ENCODE results near the gene RNF144A.

The RNF144A gene

DNA sequence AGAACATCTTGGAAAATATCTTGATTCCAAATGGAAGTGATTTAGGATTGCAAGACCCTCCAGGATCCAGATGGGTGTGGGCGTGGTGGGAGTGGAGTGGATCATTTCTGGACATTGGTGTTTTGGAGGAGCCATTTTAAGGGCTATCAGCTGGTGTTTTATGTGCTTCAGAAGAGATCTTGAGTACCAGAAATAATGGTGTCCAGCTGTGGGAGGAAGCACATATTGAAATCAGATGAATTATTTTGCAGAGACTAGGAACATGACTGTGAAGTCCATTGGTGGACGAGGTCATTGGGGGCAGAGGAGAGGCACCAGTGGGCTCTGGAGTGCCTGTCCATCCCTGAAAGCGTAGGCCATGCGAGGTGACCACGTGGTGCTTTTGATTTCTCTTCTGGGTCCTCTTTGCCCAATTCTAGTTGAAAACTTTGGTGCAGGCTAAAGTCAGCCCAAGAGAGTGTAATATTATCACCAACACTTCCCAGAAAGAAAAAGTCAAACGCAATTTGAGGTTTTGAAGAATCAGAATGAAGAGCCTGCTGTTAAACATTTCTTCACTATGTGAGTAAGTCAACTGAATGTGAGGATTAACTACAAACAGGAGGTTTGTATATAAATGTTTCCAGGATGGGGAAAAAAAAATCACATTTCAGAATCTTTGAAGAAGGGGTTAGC lies 31.6 kb downstream of the RNF144A start:
- DNase-seq (ENCODE audit: low read depth) = no peak

DNA sequence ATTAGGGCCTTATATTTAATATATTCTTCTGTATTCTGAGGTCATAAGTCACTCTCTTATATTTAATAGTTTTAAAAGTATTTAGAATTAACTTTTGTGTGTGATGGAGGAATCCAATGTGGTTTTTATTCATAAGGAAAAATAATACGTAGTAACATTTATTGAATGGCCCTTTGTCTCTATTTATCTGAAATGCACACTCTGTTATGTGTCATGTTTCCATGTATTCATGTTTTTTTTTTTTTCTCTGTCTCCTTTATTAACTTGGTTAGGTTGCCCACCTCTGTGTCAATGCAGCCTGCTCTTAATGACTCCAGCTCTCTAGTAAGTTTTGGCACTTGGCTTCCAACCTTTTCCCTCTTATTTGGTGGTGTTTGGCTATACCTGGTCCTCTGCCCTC lies 33.8 kb downstream of the RNF144A start:
- DNase-seq (ENCODE audit: low read depth) = no peak

DNA sequence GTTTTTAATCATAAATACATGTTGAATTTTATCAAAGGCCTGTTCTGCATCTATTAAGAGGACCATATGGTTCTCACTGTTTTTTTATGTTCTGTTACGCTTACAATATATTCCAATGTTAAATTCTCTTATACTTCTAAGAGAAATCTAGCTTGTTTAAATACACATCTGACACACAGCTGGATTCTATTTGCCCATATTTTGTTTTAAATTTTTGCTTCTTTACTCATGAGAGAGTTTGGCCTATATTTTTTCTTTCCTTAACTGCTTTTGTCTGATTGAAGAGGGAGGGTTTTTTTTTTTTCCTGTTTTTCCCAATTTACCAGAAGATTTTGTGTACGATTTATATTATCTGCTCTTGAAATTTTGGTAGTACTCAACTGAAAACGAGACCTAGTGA lies 34.9 kb downstream of the RNF144A start:
- DNase-seq (ENCODE audit: low read depth) = no peak

DNA sequence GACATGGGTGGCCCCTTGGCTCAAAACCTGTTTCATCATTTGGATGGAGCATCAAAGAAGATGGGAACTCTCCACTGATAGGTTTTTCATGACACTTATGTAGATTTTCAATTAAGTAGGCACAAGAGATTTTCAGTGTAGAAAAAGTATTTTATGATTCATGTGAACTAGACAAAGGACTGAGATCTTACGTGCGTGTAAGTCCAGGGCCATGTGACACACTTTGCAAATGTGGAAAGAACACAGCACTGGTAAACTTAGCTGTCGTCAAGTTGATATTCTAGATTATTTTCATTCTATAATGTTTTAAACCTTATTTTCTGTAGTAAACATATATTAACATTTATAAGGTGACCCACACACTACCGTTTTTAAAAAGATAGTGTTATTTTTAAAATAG lies 37.4 kb downstream of the RNF144A start:
- no peak for DNase-seq (ENCODE audit: low read depth)

DNA sequence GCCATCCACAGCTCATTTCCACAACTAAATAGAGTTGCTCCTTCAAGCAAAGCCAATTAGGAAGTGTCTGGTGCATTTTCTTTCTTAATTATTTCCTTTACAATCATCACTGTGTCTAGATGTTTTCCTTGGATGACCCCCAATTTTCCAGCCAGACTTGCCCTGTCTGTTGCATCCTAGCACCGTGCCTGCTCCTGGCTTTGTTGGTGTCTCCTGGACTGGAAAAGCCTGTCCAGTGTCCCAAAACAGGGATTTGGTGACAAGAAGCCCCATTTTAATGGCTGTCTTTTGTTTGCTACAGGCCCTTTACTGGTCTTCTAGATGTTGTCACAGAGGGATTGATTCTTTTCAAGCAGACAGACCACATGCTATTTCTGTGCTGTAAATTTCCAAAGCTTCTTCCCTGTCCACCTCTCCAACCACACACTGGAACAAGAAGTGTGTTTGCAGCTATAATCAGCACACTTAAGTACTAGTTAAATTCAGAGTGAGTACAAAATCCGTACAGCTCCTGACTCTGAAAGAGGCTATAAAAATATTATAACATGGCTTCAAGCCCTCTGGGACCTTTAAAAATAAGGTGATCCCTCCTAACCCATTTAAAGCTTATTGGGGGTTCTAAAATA lies 38.4 kb downstream of the RNF144A start:
- no peak for DNase-seq (ENCODE audit: low read depth)

DNA sequence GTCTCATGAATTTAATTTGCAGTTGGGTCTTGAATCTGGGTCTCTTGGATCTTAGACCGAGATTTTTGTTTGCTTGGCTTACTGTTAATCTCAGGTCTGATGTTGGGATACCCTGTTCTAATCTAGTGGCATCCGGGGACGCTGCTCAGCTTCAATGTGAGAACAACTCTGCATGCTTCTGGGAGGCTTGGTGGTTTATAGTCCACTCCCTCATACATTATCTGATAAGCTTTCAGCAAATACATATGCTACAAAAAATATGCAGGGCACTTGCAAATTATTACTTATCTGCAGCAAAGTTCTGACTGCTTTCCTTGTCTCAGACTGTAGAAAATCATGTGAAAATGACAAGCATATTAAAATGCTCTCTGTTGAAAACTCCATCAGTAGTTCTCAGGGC lies 39.4 kb downstream of the RNF144A start:
- no peak for DNase-seq (ENCODE audit: low read depth)

DNA sequence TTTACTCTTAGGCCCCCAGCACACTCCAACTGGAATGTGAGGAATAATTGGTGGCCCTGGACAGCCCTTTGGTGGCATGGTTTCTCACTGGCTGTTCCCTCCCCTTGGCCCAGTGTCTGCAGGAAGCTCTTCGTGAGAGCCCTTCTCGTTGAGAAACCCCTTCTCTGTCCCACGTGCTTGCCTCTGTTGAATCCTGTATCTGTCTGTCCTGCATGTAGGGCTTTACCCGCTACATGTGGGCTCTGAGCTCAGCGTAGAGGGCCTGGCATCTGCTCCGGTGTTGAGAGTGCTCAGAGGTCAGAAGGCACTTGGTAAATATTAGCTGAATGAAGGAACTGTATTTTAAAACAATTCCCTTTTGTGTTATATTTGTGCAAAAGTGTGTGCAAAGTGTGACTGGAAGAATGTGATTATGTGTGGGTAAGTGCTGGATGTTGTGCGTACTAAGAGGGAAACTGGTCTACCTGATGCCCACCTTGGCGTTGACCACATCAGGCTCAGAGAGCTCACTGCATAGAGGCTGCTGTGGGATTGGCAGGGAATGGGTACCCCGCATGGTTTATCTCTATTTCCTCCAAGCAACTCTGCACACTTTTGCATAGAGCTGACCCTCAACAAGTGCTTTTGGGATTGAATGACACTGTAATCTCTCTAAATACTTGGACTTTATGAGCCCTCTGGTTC lies 40.0 kb downstream of the RNF144A start:
- no peak for DNase-seq (ENCODE audit: low read depth)

DNA sequence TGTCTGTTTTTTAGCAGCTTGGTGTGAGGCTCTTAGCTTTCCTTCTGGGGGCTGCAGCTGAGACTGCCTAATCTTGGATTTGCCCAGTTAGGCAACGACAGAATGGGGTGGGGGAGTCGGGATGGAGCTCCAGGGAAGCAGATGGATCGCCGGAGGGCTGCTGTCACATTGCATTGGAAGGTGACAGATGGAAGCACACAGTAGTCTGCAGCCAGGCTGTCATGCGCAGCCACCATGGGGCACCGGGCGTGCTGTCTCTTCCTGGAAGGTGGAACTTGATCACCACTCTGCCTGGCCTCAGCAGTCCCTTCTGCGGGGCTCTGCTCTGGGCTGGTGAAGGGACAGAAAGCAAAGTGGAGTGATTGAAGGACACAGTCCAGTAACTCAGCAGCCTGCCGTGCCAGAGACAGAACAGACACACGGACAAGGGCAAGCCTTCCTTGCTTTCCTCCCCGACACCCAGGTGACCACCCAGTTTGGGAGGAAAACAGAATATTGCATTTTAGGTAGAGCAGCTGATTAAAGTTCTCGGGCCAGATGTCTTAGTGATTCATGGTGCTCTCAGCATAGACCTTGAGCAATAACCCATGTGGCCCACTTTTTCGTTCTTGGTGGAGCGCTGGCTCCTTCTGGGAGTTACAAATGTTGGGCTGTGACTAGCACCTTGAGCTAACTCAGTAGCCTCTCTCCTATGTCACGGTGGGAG lies 40.9 kb downstream of the RNF144A start:
- no peak for DNase-seq (ENCODE audit: low read depth)

DNA sequence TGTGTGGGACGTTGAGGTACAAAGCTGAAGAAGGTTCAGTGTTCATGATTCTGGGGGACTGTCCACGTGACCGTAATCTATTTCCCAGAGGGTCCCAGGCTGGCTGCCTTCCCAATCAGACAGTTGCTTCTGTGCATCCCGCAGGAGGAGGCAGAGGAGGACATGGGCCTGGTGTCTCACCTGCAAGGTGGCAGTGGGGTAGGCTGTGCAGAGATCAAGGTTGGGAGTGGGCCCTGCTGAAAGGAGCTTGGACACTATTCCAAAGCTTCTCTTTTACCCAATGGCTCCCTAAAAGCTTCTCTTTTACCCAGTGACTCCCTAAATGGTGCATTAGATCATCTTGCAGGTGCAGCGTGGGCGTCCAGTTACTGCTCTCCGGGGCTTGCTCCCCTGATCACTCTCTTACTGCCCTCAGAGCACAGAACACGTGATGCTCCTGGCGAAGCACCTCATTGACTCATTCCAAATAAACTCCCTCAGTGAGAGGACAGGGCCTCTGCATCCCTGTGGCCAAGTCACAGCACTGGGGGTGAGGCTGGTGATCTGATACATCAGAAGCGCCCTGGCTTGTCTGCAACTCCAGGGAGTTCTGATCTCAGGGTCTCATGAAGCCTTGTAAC lies 41.5 kb downstream of the RNF144A start:
- no peak for DNase-seq (ENCODE audit: low read depth)

DNA sequence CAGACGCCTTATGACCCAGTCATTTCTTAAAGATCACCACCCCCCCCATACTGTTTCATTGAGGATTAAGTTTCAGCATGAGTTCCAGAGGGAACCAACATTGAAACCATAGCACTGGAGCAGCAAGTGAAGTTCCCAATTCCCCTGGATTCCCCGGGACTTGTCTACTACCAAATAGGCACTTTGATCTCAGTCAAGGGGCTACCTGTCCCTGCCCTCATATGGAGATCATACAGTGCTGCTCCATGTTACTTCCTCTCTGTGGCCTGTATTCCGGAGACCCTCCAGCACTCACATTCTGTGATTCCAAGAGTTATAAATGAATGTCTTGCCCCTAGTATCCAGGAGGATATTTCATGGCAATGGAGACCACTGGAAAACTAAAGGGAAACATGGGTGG lies 42.5 kb downstream of the RNF144A start:
- DNase-seq (ENCODE audit: low read depth) = no peak

DNA sequence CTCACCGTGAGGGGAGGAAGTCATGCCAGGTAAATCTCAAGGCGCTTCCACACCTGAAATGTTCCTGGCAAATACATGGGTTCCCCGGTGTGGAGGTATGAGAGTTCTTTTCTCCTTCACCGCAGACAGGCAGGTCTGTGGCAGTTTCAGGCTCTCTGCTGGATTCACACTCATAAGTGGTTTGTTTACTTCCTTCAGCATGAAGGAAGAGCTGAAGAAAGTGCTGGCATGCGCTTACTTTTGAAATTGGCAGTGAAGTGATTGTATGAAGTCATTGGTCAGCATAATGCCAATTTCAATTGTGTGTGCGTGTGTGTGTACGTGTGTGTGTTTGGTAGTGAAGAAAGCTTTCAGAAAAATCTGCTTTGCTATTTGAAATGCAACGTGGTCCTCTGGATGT lies 43.4 kb downstream of the RNF144A start:
- no peak for DNase-seq (ENCODE audit: low read depth)

DNA sequence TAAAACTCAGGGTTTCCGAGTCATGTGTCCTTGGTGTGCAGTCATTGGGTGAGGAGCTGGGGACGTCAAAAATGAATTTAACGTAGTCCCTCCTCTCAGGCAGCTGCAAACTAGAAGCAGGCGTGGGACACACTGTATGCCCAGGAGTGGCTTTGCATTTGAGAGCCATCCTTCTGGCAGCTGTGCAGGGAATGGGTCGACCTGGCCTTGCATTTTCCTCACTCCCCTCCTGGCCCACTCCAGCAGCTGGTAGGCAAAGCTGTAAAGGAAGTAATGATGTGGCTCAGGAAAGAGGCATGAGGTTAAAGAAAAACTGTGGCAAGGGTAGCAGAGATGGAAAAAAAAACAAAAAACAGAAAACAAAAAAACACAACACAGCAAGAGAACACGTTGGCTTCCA lies 46.5 kb downstream of the RNF144A start:
- DNase-seq (ENCODE audit: low read depth) = no peak

DNA sequence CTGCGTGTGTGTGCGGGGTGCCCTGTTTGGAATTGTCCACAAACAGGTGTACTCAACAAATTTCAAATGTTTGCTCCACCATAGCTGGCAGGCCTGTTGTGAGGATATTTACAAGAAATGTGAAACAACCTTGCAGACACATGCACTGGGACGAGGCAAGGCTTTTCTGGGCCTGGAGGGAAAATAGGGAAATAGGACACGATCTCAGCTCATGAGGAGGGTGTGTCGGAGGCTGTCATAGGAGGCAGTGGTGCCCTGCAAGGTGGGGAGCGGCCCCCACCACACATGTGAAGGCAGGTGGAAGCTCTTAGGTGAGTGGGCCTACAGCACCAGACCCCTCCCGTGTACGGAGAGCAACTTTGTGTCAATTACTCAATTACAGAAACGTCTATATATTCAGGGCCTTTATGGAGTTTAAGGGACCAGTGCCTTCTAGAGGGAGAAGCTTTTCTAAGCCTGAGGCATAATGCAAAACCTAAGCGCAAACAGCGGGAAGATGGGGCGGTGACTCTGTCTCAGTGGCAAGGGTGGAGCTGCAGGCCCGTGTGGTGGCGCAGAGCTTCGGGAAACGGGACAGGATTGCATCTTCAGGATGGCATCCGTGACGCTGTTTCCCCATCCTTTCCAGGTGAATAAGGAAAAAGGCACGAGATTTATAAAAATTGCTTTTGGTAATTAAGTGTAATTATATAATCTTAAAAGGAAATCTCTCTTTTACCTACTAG lies 48.0 kb downstream of the RNF144A start:
- no peak for DNase-seq (ENCODE audit: low read depth)

DNA sequence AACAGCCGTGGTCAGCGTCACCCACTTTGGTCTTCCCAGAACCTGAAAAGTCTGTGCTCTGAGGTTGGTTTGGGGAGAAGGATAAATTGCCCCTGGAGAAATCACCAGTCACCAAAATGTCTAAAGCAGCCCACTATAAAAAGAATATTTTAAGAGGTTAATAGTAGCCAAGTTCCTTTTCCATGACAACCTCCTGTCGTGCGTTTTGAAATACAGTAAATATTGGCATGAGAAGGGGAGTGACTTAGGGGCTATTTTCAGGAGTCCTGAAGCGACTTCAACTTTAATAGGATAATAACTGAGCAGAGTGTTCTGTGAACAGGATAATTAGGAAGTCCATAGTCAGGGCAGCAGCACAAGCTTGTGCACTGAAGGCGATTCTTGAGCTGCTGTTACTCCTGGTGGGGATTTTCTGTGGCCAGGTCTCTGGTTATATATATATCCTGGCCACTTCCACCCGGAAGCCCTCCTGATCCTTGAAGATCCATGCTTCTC lies 49.3 kb downstream of the RNF144A start:
- DNase-seq (ENCODE audit: low read depth) = no peak

DNA sequence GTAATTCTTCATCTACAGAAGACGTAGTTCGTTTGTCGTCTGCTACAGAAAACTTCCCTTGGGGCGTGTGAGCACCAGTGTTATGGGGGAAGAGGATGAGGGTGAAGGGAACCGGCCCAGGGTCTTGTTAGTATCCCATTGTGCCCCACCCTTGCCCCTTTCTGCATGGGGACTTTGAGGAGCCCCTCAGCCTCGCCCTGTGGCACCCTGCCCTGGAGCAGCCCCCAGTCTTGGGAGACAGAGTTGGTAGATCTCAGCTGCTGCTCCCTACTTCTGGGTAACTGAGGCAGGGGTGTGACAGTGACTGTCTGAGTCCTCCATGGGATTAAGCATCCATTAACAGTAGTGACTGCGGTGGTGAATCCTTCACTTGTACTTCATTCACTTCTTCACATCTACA lies 50.1 kb downstream of the RNF144A start:
- no peak for DNase-seq (ENCODE audit: low read depth)

DNA sequence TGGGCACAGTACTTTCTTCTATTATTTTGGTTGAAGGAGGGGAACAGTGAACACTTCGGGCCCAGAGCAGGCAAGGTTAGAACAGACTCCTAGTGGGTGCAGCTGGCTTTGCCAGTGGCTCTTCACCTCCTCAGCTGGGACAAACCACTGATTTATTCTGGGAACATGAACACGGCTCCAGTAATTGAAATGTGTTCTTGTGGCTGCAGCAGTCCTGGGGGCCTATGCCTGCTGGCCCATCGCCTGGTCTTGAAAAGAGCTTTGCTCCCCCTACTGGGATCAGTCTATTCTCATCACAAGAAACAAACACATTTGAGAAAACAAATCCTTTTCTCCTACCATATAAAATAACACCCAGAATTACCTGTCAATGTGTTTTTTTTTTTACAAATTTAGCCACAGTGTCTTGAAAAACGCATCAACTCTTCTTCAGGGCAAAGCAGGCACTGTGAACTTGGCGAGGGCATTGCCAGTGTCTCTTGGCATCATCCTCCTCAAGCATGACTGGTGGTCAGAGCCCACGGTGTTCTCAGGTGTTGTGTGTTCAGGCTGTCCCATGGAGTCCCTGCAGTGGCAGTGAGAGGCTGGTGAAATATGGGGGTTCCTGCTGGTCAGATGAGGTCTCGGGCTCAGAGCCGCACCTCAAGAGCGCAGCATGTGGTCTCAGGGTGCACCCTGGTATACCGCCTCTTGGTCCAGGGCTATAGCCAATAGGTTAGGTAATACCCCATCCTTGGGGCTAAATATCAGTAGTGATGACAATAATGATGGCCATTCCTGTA lies 51.3 kb downstream of the RNF144A start:
- DNase-seq (ENCODE audit: low read depth) = no peak

DNA sequence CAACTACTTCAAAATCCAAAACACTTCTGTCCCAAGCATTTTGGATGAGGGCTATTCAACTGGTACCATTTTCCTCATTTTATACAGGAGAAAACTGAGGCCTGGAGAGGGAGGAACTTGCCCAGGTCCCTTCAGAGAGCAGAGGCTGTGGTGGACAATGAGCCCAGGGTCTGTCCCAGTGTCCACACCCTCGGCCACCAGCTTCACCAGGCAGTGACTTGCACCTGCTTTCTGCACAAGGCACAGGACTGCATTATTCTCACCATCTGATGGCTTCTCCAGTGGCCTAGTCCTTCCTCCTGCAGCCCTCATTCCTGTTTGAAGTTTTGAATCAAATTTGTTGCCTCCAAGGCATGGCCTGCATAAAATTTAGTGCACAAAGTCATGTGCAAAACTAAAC lies 53.3 kb downstream of the RNF144A start:
- no peak for DNase-seq (ENCODE audit: low read depth)

DNA sequence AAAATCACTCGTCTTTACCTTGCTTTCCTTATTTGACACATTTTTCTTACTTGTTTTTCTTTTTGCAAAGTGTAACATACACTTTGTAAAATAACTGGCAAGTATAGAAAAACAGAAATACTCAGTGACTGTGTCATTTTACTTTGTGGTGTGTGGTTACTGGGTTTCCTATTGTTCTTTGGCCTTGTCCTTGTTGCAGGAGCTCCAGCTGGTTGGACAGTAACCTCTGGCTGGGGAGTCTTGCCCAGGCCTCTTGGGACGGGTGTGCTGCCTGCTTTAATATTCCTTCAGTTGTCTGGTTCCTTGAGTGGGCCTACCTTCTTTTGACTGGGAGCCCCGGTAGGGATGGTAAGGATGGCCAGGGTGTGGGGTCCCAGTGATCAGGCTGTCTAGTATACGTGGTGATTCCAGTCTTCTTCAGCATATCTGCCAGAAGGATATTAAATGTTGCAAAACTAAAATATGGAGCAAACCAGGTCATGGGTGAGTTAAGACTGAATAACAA lies 53.8 kb downstream of the RNF144A start:
- DNase-seq (ENCODE audit: low read depth) = no peak

DNA sequence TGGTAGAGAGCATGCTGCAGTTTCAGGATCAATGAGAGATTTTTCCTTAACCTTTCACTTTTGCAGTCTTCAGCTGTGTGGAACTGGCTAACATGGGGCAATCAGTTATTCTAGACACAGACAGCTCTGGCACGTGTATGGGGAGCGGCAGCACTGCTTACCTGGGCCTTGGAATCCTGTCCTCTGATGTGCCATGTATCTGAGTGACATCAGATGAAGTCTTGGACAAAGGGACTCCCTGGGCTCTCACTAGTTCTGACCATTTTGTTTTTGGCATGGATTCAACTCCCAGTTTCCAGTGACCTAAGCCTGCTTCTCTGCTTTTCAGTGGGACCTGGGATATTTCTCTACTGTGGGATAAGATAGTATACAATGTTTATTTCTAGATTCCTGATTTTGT lies 54.3 kb downstream of the RNF144A start:
- no peak for DNase-seq (ENCODE audit: low read depth)

DNA sequence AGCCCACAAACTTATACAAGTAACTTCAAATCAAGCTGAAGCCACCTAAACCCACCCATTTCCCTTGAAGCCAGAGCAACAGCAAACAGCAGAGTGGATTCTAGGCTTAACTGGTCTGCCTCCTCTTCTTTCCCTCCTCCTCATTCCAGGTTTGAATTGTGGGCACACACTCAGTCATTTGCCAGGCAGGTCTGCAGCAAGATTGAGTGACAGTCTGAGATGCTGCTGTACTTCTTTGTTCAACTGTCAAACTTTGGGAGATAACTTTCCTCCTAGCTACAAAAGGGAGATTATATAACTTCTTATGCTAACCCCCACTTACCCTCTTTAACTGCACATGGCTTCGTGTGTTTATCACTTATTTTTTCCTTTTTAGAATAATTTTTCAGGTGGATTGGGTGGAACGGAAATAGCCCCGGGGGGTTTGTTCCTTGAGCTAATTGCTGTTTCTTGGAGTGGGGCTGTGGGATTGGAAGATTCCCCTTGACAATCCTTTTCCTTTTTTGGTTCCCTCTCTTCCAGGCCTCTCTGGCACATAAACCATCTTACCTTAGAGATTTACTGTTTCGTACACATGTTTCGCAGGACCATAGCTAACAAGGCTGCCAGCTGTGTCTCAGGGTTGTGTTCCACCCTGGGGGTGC lies 55.0 kb downstream of the RNF144A start:
- no peak for DNase-seq (ENCODE audit: low read depth)
